ENCODE data around the gene OSBPL6.

GRCh38 chr2:178243961-178244360 is 49.6 kb downstream of the OSBPL6 start:
- no peak for TF ChIP-seq ZNF529 (tag by site-specific recombination; IDR thresholded peaks at IDR 0.05; ENCODE audit: insufficient replicate concordance)
- no peak for TF ChIP-seq CTCF (tag by site-specific recombination; IDR thresholded peaks at IDR 0.05)
- no peak for TF ChIP-seq REST (tag by site-specific recombination; IDR thresholded peaks at IDR 0.05)
- no peak for TF ChIP-seq ZNF530 (tag by site-specific recombination; IDR thresholded peaks at IDR 0.05; ENCODE audit: low read depth)
- no peak for TF ChIP-seq KLF7 (tag by site-specific recombination; IDR thresholded peaks at IDR 0.05; ENCODE audit: borderline replicate concordance)
- no peak for TF ChIP-seq MZF1 (tag by site-specific recombination; IDR thresholded peaks at IDR 0.05; ENCODE audit: borderline replicate concordance)
- TF ChIP-seq ZIC2 (tag by site-specific recombination; IDR thresholded peaks at IDR 0.05) = no peak
- TF ChIP-seq KLF16 (tag by site-specific recombination; IDR thresholded peaks at IDR 0.05) = no peak
- TF ChIP-seq SP3 (tag by site-specific recombination; IDR thresholded peaks at IDR 0.05) = no peak
- TF ChIP-seq ZNF133 (tag by site-specific recombination; IDR thresholded peaks at IDR 0.05) = no peak
- TF ChIP-seq ZNF24 (tag by site-specific recombination; IDR thresholded peaks at IDR 0.05) = no peak
- no peak for TF ChIP-seq ZNF223 (tag by site-specific recombination; IDR thresholded peaks at IDR 0.05)
- TF ChIP-seq ZSCAN30 (tag by site-specific recombination; IDR thresholded peaks at IDR 0.05) = no peak
- TF ChIP-seq ZNF768 (tag by site-specific recombination; IDR thresholded peaks at IDR 0.05) = no peak

Measured in HEK293 (cell line).